Stomach (tissue), 9 donors: ENCODE results near the gene FARP2. TPM values are rescaled to one million over a fixed set of nuclear protein-coding genes. Genes with fewer than 3 reads are reported as not detected.

Source experiments
- DNase-seq, 2 donors: peaks; one replicate each; pipeline versions ENCODE4 v3.0.0 to v3.0.0-alpha.2; 2013 to 2019
- H3K27ac ChIP-seq, 5 donors: fragments of 200-600 bp in 4 of 5; sonication (generic) in 4 of 5; one replicate each; pipeline ENCODE4 v1.5.1; 2013 to 2019; ENCODE audit warnings: mild to moderate bottlenecking in 1 of 5, moderate library complexity in 1 of 5
- H3K27me3 ChIP-seq, 3 donors: fragments of 200-600 bp; sonication (generic); one replicate each; pipeline ENCODE4 v1.5.1; 2017 to 2019; ENCODE audit warnings: mixed run types in 1 of 3
- H3K36me3 ChIP-seq, 4 donors: fragments of 200-600 bp; sonication (generic); 1 replicate in 3 of 4; 2 replicates in 1 of 4; pipeline ENCODE4 v1.5.1; 2016 to 2019
- H3K4me1 ChIP-seq, 4 donors: fragments of 200-600 bp; sonication (generic); one replicate each; pipeline ENCODE4 v1.5.1; 2016 to 2019
- H3K4me3 ChIP-seq, 4 donors: fragments of 200-600 bp; sonication (generic) in 3 of 4; one replicate each; pipeline ENCODE4 v1.5.1; 2016 to 2019; ENCODE audit warnings: mild to moderate bottlenecking in 1 of 4
- H3K9me3 ChIP-seq, 4 donors: fragments of 200-600 bp; sonication (generic); one replicate each; pipeline ENCODE4 v1.5.1; 2016 to 2019
- CTCF ChIP-seq, 7 experiments: fragments of 450-650 bp in 4 of 7; fragments of 200-600 bp in 3 of 7; sonication (generic) in 3 of 7; IDR thresholded peaks; one replicate each; pipeline ENCODE4 v1.5.1; 2016 to 2019; ENCODE audit warnings: antibody characterized with exemption in 7 of 7, control low read depth in 2 of 7, mild to moderate bottlenecking in 1 of 7
- EP300 ChIP-seq: sonication (generic); formaldehyde crosslinking; IDR thresholded peaks from one replicate; pipeline ENCODE4 v1.6.1; 2017; ENCODE audit warnings: antibody characterized with exemption
- POLR2A ChIP-seq, 4 donors: fragments of 450-650 bp; IDR thresholded peaks; one replicate each; pipeline ENCODE4 v1.6.1; 2016; ENCODE audit warnings: antibody characterized with exemption in 4 of 4, control low read depth in 2 of 4, mild to moderate bottlenecking in 1 of 4, moderate library complexity in 1 of 4
- POLR2AphosphoS5 ChIP-seq, 3 donors: sonication (generic); formaldehyde crosslinking; IDR thresholded peaks; one replicate each; pipeline ENCODE4 v1.6.1; 2016; ENCODE audit warnings: antibody characterized with exemption in 3 of 3
- WGBS, 5 donors: extraction: QIAGEN DNeasy Blood & Tissue Kit in 3 of 5; methylation state at CpG; one replicate each; pipeline versions ENCODE4 v1.1.5 to v1.1.7; 2013 to 2018; 5-methylcytosine and 5-hydroxymethylcytosine counted together
- intact Hi-C: fragments of 100-400 bp; cut with DNase I; formaldehyde crosslinking; loops from one replicate; pipeline ENCODE4 v1.15.1; 2023; ENCODE audit warnings: low total_unique reads
- polyA plus RNA-seq, 3 donors: library from polyadenylated mRNA; stranded (reverse); fragments of 200-250 nt; gene quantifications; one replicate each; pipeline ENCODE4 v1.2.3, GENCODE V29; 2013
- total RNA-seq, 5 donors: library from RNA; depleted of rRNA; stranded (reverse); fragments of >200 nt; gene quantifications; one replicate each; pipeline versions ENCODE4 v1.1.0 to v1.2.3, GENCODE V29; 2014 to 2016
- donor health status: healthy with polysubstance abuse.
- donor health status: Bipolar disorder and iron deficiency.
- donor health status: healthy.

The FARP2 gene
- total and polyA plus RNA-seq, 8 donors: 15.8 to 260 (median 69.1) TPM

GRCh38 chr2:241454837-241455485, 98.9 kb downstream of the FARP2 start:
- 36 to 59% (median 41%) methylated on average over 3 of the region's 3 CpGs for WGBS, 5 donors

GRCh38 chr2:241456546-241456945, 100.5 kb downstream of the FARP2 start:
- Histone ChIP-seq H3K4me1 (peaks cover 4 to 11% (median 7%) of the 10 kb centered on the region in 4 donors), H3K27ac (no peak overlapping the region), H3K4me3 (no peak overlapping the region), H3K27me3 (no peaks in the 10 kb centered on the region), H3K36me3 (peaks cover 0 to 6% (median 0%) of the 10 kb centered on the region in 4 donors), H3K9me3 (no peaks in the 10 kb centered on the region)
- intact Hi-C loops: no loop called here
- no peak for TF ChIP-seq EP300
- no peak for TF ChIP-seq POLR2A (IDR thresholded peaks at IDR 0.05)
- no peak for TF ChIP-seq POLR2AphosphoS5 (IDR thresholded peaks at IDR 0.05)
- no peak for TF ChIP-seq CTCF (IDR thresholded peaks at IDR 0.05)
- DNase-seq: no peak
- WGBS, 5 donors: 81 to 92% (median 85%) methylated on average over 10 to 11 of the region's 11 CpGs

More at GRCh38 chr2:241454837-241455485, 98.9 kb downstream of the FARP2 start:
- no peaks in the 10 kb centered on the region for H3K27me3 ChIP-seq
- TF ChIP-seq POLR2AphosphoS5 (IDR thresholded peaks at IDR 0.05) (no peak), POLR2A (IDR thresholded peaks at IDR 0.05) (no peak), CTCF (IDR thresholded peaks at IDR 0.05) (no peak), EP300 (no peak)
- no peak overlapping the region for H3K4me3 ChIP-seq
- H3K9me3 ChIP-seq: no peaks in the 10 kb centered on the region
- no peak overlapping the region for H3K27ac ChIP-seq
- peaks cover 0 to 10% (median 1%) of the 10 kb centered on the region in 4 donors for H3K36me3 ChIP-seq
- no peak for DNase-seq
- intact Hi-C loops: no loop called here
- no peaks in the 10 kb centered on the region for H3K4me1 ChIP-seq

GRCh38 chr2:241458687-241459086, 102.6 kb downstream of the FARP2 start:
- no peak for DNase-seq
- Histone ChIP-seq H3K4me3 (no peak overlapping the region), H3K27ac (no peak overlapping the region), H3K27me3 (no peaks in the 10 kb centered on the region), H3K4me1 (peaks cover 7 to 20% (median 16%) of the 10 kb centered on the region in 4 donors), H3K36me3 (peaks cover 0 to 19% (median 8%) of the 10 kb centered on the region in 4 donors), H3K9me3 (no peaks in the 10 kb centered on the region)
- intact Hi-C loops: no loop called here
- 85 to 97% (median 96%) methylated on average over 5 of the region's 5 CpGs for WGBS, 5 donors
- TF ChIP-seq POLR2AphosphoS5 (IDR thresholded peaks at IDR 0.05): no peak
- no peak for TF ChIP-seq EP300
- TF ChIP-seq POLR2A (IDR thresholded peaks at IDR 0.05): no peak
- no peak for TF ChIP-seq CTCF (IDR thresholded peaks at IDR 0.05)

GRCh38 chr2:241459520-241459919, 103.4 kb downstream of the FARP2 start:
- intact Hi-C loops: no loop called here
- Histone ChIP-seq H3K36me3 (peaks cover 0 to 26% (median 13%) of the 10 kb centered on the region in 4 donors), H3K9me3 (no peaks in the 10 kb centered on the region), H3K4me1 (peaks cover 7 to 20% (median 16%) of the 10 kb centered on the region in 4 donors), H3K27me3 (no peaks in the 10 kb centered on the region), H3K27ac (no peak overlapping the region), H3K4me3 (no peak overlapping the region)
- WGBS, 5 donors: 91 to 100% (median 94%) methylated on average over 7 to 13 of the region's 13 CpGs
- no peak for DNase-seq
- TF ChIP-seq POLR2A (IDR thresholded peaks at IDR 0.05) (no peak), EP300 (no peak), CTCF (IDR thresholded peaks at IDR 0.05) (no peak), POLR2AphosphoS5 (IDR thresholded peaks at IDR 0.05) (no peak)
